Body of pancreas (tissue), 4 donors: ENCODE measurements around the gene METAP1.
"Not testable (repeated sequence)": the region's sequence is repeated elsewhere in the genome, so short reads cannot be mapped to it uniquely, and the experiment has no call there.

Source experiments
- CTCF ChIP-seq, 7 experiments: fragments of 450-650 bp in 4 of 7; fragments of 200-600 bp in 3 of 7; sonication (generic) in 3 of 7; IDR thresholded peaks; one replicate each; pipeline ENCODE4 v1.5.1; 2016 to 2019; ENCODE audit warnings: antibody characterized with exemption in 7 of 7
- POLR2A ChIP-seq, 3 donors: fragments of 450-650 bp; IDR thresholded peaks; one replicate each; pipeline ENCODE4 v1.6.1; 2016; ENCODE audit warnings: antibody characterized with exemption in 3 of 3, mild to moderate bottlenecking in 2 of 3

GRCh38 chr4:99065521-99065920 is 70.0 kb downstream of the METAP1 start:
- not testable (repeated sequence) for TF ChIP-seq CTCF, POLR2A (IDR thresholded peaks at IDR 0.05)
